HFF-Myc (cell line): ENCODE measurements around the gene RCL1.

ENCODE experiments used
- DNase-seq: peaks from one replicate; pipeline ENCODE4 v3.0.0-alpha.2; 2011; ENCODE audit warnings: low read depth; ENCODE audit errors: extremely low read depth
- H3K4me3 ChIP-seq: replicated peaks from 2 replicates; pipeline ENCODE4 v1.5.1; 2011; ENCODE audit warnings: low read depth, mild to moderate bottlenecking, control low read depth, low read length
- TF ChIP-seq, protein P1 (sequence below): IDR thresholded peaks from 2 replicates; pipeline ENCODE4 v1.5.1; 2012; ENCODE audit warnings: mild to moderate bottlenecking, low read depth, low read length, control low read depth; ENCODE audit errors: missing control alignments

The RCL1 gene

DNA sequence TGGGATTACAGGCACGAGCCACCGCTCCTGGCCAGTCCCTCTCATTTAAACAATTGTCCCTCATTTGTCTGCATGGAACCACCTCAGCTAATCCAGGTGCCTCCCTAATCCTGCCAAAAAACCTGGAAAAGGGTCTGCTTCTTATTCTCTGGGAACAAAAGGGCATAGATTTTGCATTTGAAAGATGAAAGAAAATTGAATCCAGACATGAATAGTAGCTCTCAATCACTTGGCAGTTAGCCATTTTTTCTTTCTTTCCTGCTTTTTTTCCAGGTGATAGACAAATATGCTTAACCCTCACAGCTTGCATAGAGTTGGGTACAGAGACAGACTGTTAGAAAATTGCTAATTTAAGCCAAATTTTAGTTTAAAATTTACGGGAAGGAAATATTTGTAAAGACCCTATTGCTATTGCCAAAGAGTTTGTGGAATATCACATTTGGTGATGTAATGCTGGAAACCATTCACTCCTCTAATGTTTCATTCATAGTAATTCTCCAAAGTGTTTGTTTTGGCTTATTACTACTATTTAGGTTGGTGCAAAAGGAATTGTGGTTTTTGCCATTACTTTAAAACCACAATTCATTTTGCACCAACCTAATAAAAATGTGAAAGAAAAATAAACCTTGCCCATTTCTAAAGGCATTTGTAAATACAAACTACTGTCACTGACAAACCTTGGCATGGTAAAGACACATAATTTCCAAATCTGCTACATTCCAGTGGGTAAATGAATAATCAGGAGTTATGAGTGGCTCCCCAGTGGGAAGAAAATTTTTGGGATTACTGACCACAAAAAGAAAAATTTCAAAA lies 111.8 kb downstream of the RCL1 start:
- TF ChIP-seq, protein P1, sequence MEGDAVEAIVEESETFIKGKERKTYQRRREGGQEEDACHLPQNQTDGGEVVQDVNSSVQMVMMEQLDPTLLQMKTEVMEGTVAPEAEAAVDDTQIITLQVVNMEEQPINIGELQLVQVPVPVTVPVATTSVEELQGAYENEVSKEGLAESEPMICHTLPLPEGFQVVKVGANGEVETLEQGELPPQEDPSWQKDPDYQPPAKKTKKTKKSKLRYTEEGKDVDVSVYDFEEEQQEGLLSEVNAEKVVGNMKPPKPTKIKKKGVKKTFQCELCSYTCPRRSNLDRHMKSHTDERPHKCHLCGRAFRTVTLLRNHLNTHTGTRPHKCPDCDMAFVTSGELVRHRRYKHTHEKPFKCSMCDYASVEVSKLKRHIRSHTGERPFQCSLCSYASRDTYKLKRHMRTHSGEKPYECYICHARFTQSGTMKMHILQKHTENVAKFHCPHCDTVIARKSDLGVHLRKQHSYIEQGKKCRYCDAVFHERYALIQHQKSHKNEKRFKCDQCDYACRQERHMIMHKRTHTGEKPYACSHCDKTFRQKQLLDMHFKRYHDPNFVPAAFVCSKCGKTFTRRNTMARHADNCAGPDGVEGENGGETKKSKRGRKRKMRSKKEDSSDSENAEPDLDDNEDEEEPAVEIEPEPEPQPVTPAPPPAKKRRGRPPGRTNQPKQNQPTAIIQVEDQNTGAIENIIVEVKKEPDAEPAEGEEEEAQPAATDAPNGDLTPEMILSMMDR = no peak
- no peak for DNase-seq

DNA sequence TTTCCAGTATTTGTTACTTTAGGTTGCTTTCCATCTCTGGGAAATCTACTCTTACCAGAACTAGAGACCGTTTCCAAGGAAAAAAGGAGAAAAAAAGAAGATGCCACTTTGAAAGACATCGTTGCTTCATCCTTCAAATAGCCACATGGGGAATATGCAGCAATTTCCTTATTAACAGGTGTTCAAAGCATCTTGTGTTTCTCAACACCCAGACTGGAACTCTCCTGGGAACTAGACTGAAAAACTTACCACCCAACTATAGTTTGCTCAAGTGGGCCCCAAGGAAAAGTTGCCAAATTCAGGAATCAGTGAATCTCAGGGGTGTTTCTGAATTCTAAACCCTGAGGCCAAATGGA lies 112.4 kb downstream of the RCL1 start:
- no peak for DNase-seq
- TF ChIP-seq, protein P1 = no peak
- H3K4me3 ChIP-seq = no peak overlapping the region

More for the DNA sequence above, 111.8 kb downstream of the RCL1 start:
- no peak overlapping the region for H3K4me3 ChIP-seq
